Measurements from ENCODE around the gene APOH.

- TF ChIP-seq YY1 (IDR thresholded peaks at IDR 0.05; ENCODE audit: insufficient read depth, insufficient read length) (no peak), ZNF274 (IDR thresholded peaks at IDR 0.05; ENCODE audit: low read depth, low read length) (no peak)
Observed at GRCh38 chr17:66273586-66273848, 44.3 kb upstream of the APOH start.

All from NT2/D1 (cell line).